ENCODE results near the gene UBE2J1. TPM values are rescaled to one million over a fixed set of nuclear protein-coding genes. Genes with fewer than 3 reads are reported as not detected.

Gene UBE2J1
- total RNA-seq, 1 donor from 2014 or later: 13.1 TPM

DNA sequence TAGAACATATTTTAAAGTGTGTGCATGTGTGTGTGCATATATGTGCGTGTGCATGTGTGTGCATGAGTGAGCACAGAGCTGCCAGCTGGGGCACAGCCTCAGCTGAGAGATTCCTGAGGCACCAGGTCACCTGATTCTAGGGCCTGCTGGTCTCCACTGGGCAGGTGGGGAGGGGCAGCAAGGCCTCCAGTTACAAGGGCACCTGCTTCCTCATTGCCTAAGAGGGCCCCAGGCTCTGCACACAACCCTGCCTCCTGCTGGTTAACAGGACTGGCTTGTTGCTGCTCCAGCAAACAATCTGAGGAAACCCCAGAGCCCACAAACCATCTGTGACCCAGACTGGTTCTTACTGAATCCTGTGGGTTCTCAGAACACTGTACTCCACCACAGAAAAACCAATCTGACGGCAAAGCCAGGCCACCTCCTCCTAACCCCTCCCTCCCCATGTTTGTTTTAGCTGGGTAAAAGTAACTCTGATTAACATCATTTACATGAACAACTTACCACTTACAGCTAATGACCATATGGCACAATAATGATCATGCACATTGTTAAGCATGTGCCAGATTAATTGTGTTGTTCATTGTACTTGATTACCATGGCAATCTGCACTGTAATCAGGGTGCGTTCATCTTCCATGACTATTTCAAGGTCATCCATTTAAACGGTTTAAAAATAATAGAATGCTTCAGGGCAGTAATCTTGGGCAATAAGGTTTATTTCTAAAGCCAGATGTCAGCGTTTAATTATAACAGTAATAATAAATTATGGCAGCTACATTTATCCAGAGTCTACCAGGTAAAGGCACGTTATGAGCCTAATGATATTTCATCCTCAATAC lies 23.1 kb upstream of the UBE2J1 start:
- intact Hi-C loops (cut with micrococcal nuclease): no loop called here
- peaks cover 42% of the 10 kb centered on the region for H3K4me1 ChIP-seq
- peaks cover 6% of the 10 kb centered on the region for H3K36me3 ChIP-seq
- TF ChIP-seq, protein P1, sequence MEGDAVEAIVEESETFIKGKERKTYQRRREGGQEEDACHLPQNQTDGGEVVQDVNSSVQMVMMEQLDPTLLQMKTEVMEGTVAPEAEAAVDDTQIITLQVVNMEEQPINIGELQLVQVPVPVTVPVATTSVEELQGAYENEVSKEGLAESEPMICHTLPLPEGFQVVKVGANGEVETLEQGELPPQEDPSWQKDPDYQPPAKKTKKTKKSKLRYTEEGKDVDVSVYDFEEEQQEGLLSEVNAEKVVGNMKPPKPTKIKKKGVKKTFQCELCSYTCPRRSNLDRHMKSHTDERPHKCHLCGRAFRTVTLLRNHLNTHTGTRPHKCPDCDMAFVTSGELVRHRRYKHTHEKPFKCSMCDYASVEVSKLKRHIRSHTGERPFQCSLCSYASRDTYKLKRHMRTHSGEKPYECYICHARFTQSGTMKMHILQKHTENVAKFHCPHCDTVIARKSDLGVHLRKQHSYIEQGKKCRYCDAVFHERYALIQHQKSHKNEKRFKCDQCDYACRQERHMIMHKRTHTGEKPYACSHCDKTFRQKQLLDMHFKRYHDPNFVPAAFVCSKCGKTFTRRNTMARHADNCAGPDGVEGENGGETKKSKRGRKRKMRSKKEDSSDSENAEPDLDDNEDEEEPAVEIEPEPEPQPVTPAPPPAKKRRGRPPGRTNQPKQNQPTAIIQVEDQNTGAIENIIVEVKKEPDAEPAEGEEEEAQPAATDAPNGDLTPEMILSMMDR (IDR thresholded peaks at IDR 0.05; ENCODE audit: borderline replicate concordance): peak; percentile 40
- H3K27ac ChIP-seq (replicated peaks): peak overlapping the region; percentile 63
- H3K9me3 ChIP-seq (replicated peaks): no peaks in the 10 kb centered on the region
- H3K4me3 ChIP-seq: no peak overlapping the region
- DNase-seq: peak; percentile 25
- no peaks in the 10 kb centered on the region for H3K27me3 ChIP-seq (ENCODE audit: low read depth)

DNA sequence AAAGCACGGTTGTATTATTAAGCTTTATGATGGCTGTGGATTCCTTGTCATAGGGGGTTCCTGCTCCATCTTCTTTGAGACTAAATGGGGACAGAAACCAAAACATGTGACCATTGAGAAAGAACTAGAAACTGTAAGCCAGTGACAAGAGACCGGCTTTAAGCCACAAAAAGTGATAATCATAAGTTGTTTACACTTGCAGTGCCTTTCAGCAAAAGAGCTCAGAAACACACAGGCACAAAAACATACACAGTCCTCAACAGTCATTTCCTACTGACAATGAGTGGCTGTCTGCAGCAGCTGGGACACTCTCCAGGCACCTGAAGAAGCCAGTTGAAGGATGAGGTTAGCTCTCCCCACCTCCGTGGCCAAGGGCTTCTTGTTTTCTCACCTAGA lies 20.0 kb upstream of the UBE2J1 start:
- H3K27ac ChIP-seq (replicated peaks): peak overlapping the region; percentile 49
- no peaks in the 10 kb centered on the region for H3K27me3 ChIP-seq (ENCODE audit: low read depth)
- intact Hi-C loops (cut with micrococcal nuclease): no loop called here
- H3K4me3 ChIP-seq: no peak overlapping the region
- TF ChIP-seq, protein P1 (IDR thresholded peaks at IDR 0.05; ENCODE audit: borderline replicate concordance): no peak
- H3K9me3 ChIP-seq (replicated peaks): no peaks in the 10 kb centered on the region
- peaks cover 36% of the 10 kb centered on the region for H3K4me1 ChIP-seq
- DNase-seq: no peak
- peaks cover 6% of the 10 kb centered on the region for H3K36me3 ChIP-seq

DNA sequence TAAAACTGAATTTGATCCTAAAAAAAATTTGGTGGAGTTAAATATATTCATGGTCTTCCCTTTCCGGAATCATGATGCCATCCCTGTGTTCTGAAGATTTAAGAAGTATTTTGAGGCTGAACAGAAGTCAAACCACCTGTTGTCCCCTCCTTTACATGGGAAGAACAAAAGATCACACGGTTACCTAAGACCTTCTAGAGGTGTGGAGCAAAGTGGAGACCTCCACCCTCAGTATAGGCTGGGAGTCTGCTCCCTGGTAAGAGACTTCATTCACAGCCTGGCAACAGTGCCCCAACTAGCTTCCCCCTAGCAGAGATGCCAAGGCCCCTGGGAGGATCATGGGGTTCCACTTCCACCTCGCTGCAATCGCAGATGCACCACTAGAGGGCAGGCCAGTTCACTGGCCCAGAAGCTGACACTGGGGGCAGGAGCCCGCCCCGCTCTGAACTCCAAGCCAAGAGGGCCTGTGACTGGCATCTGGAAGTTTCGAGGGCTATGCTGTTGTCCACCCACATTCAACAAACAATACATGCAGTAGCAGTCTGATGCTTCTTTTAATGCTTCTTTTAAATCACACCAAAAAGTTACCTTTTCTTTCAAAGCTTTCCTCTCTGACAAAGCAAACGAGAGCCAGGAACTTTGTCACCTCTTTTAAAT lies 19.5 kb upstream of the UBE2J1 start:
- Histone ChIP-seq H3K4me3 (no peak overlapping the region), H3K27ac (replicated peaks) (peak overlapping the region; percentile 49), H3K27me3 (ENCODE audit: low read depth) (no peaks in the 10 kb centered on the region), H3K9me3 (replicated peaks) (no peaks in the 10 kb centered on the region), H3K36me3 (peaks cover under 1% of the 10 kb centered on the region), H3K4me1 (peaks cover 36% of the 10 kb centered on the region)
- DNase-seq: peak; percentile 78
- intact Hi-C loops (cut with micrococcal nuclease): no loop called here
- TF ChIP-seq, protein P1 (IDR thresholded peaks at IDR 0.05; ENCODE audit: borderline replicate concordance): peak; percentile 98

DNA sequence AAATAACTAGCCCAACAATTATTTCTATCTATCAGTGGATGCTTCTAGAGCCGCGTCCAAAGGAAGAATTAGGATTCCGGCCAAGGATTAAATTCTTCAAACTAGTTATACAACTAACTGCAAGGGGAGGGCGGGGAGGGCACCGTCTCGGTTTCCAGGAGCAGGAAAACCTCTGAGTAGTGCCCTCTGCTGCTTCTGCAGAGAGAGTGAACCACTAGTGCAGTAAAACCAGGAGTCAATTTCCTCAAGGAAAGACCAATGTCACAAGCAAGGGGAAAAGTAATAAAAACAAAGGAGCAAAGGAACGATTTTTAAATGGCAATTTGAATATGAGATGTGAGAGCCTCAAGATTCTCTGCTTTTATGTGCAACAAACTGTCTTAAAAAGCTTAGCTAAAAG lies 16.5 kb upstream of the UBE2J1 start:
- no peaks in the 10 kb centered on the region for H3K9me3 ChIP-seq (replicated peaks)
- H3K27ac ChIP-seq (replicated peaks): peak overlapping the region; percentile 40
- H3K27me3 ChIP-seq (ENCODE audit: low read depth): no peaks in the 10 kb centered on the region
- TF ChIP-seq, protein P1 (IDR thresholded peaks at IDR 0.05; ENCODE audit: borderline replicate concordance): peak; percentile 75
- no peaks in the 10 kb centered on the region for H3K36me3 ChIP-seq
- no peak overlapping the region for H3K4me3 ChIP-seq
- peaks cover 46% of the 10 kb centered on the region for H3K4me1 ChIP-seq
- intact Hi-C loops (cut with micrococcal nuclease): loop anchor here (10.0 kb wide), 1 partner anchor 54 kb away; the partner anchor contains the start of gene GABRR2
- DNase-seq: peak; percentile 59

DNA sequence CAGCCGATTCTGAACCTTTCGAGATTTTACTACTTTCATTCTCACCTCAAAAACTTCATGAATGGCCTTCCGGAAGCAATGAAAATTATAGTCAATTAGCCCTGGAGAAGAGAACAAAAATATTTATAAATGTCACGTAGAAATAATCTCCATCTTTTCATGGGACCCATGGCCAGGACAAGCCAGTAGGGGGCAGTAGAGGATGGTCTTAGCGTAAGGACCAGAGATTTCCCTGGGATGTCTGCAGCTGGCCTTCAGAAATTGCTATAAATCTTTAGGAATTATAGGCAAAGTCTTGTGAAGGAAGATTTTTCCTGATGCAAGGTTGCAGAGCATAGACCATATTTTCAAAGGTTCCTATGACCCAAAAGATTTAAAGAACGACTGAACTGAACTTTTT lies 15.6 kb upstream of the UBE2J1 start:
- intact Hi-C loops (cut with micrococcal nuclease): loop anchor here (10.0 kb wide), 1 partner anchor 53 kb away; the partner anchor contains the start of gene GABRR2
- peak overlapping the region; percentile 40 for H3K27ac ChIP-seq (replicated peaks)
- peak; percentile 57 for DNase-seq
- TF ChIP-seq, protein P1 (IDR thresholded peaks at IDR 0.05; ENCODE audit: borderline replicate concordance): peak; percentile 87
- H3K36me3 ChIP-seq: no peaks in the 10 kb centered on the region
- peaks cover 46% of the 10 kb centered on the region for H3K4me1 ChIP-seq
- no peaks in the 10 kb centered on the region for H3K27me3 ChIP-seq (ENCODE audit: low read depth)
- no peaks in the 10 kb centered on the region for H3K9me3 ChIP-seq (replicated peaks)
- no peak overlapping the region for H3K4me3 ChIP-seq

Data from left ventricle myocardium inferior (tissue), 1 donor.